ENCODE results near the gene PRR12.

Gene PRR12

GRCh38 chr19:49595819-49596404 lies 4.9 kb downstream of the PRR12 start:
- Histone ChIP-seq H3K36me3 (ENCODE audit: control insufficient read depth, low read length) (peaks cover 73% of the 10 kb centered on the region), H3K27me3 (ENCODE audit: control insufficient read depth, low read length) (no peaks in the 10 kb centered on the region), H4K20me1 (ENCODE audit: control insufficient read depth, insufficient read depth, low read depth, low read length) (no peaks in the 10 kb centered on the region; the same call in 1 of the 2 replicates), H3K9me2 (replicated peaks; ENCODE audit: control insufficient read depth, low read length) (no peaks in the 10 kb centered on the region), H3K9me3 (ENCODE audit: control insufficient read depth, insufficient read depth, low read length) (no peaks in the 10 kb centered on the region), H3K79me2 (ENCODE audit: control insufficient read depth, low read length) (peaks cover 72% of the 10 kb centered on the region), H3K27ac (ENCODE audit: low read depth, low read length) (no peak overlapping the region), H3K4me1 (ENCODE audit: control insufficient read depth, low read length) (peaks cover 12% of the 10 kb centered on the region), H3F3A (ENCODE audit: control insufficient read depth, insufficient read depth) (peaks cover 14% of the 10 kb centered on the region; the same call in 1 of the 2 replicates), H3K4me3 (ENCODE audit: low read length) (no peak overlapping the region), H3K4me2 (ENCODE audit: low read length) (no peak overlapping the region)
- no peak for TF ChIP-seq CTCF (IDR thresholded peaks at IDR 0.05; ENCODE audit: low read depth, low read length, poor library complexity, severe bottlenecking)
- no peak for TF ChIP-seq EZH2phosphoT487 (IDR thresholded peaks at IDR 0.05; ENCODE audit: borderline replicate concordance, low read length)

- no peak overlapping the region for H3K27ac ChIP-seq (ENCODE audit: low read depth, low read length)
- no peaks in the 10 kb centered on the region for H3K9me2 ChIP-seq (replicated peaks; ENCODE audit: control insufficient read depth, low read length)
- H3K4me2 ChIP-seq (ENCODE audit: low read length) = no peak overlapping the region
- H3K27me3 ChIP-seq (ENCODE audit: control insufficient read depth, low read length) = no peaks in the 10 kb centered on the region
- H3K36me3 ChIP-seq (ENCODE audit: control insufficient read depth, low read length) = peaks cover 76% of the 10 kb centered on the region
- no peaks in the 10 kb centered on the region for H3K9me3 ChIP-seq (ENCODE audit: control insufficient read depth, insufficient read depth, low read length)
- no peak overlapping the region for H3K4me3 ChIP-seq (ENCODE audit: low read length)
- H4K20me1 ChIP-seq (ENCODE audit: control insufficient read depth, insufficient read depth, low read depth, low read length) = no peaks in the 10 kb centered on the region; the same call in 1 of the 2 replicates
- TF ChIP-seq EZH2phosphoT487 (IDR thresholded peaks at IDR 0.05; ENCODE audit: borderline replicate concordance, low read length) (no peak), CTCF (IDR thresholded peaks at IDR 0.05; ENCODE audit: low read depth, low read length, poor library complexity, severe bottlenecking) (no peak)
- H3K79me2 ChIP-seq (ENCODE audit: control insufficient read depth, low read length) = peaks cover 75% of the 10 kb centered on the region
- peaks cover 14% of the 10 kb centered on the region; the same call in 1 of the 2 replicates for H3F3A ChIP-seq (ENCODE audit: control insufficient read depth, insufficient read depth)
- peaks cover 12% of the 10 kb centered on the region for H3K4me1 ChIP-seq (ENCODE audit: control insufficient read depth, low read length)
Observed at GRCh38 chr19:49596407-49596806, 5.4 kb downstream of the PRR12 start.

GRCh38 chr19:49596954-49597702 lies 6.1 kb downstream of the PRR12 start:
- Histone ChIP-seq H3K79me2 (ENCODE audit: control insufficient read depth, low read length) (peaks cover 73% of the 10 kb centered on the region), H3K4me1 (ENCODE audit: control insufficient read depth, low read length) (peaks cover 12% of the 10 kb centered on the region), H3F3A (ENCODE audit: control insufficient read depth, insufficient read depth) (peaks cover 9% of the 10 kb centered on the region; the same call in 1 of the 2 replicates), H3K27me3 (ENCODE audit: control insufficient read depth, low read length) (no peaks in the 10 kb centered on the region), H3K4me3 (ENCODE audit: low read length) (no peak overlapping the region), H4K20me1 (ENCODE audit: control insufficient read depth, insufficient read depth, low read depth, low read length) (no peaks in the 10 kb centered on the region; the same call in 1 of the 2 replicates), H3K4me2 (ENCODE audit: low read length) (no peak overlapping the region), H3K36me3 (ENCODE audit: control insufficient read depth, low read length) (peaks cover 79% of the 10 kb centered on the region), H3K27ac (ENCODE audit: low read depth, low read length) (no peak overlapping the region), H3K9me3 (ENCODE audit: control insufficient read depth, insufficient read depth, low read length) (no peaks in the 10 kb centered on the region), H3K9me2 (replicated peaks; ENCODE audit: control insufficient read depth, low read length) (no peaks in the 10 kb centered on the region)
- TF ChIP-seq CTCF (IDR thresholded peaks at IDR 0.05; ENCODE audit: low read depth, low read length, poor library complexity, severe bottlenecking) = no peak
